ENCODE results near the gene MAP3K2. TPM values are rescaled to one million over a fixed set of nuclear protein-coding genes. Genes with fewer than 3 reads are reported as not detected.

Gene MAP3K2
- 18.9 TPM for polyA plus RNA-seq (ENCODE audit: insufficient read length)

GRCh38 chr2:127387655-127388422 is at the start of gene MAP3K2:
Gene MAP3K2, minus strand, starts transcription at chr2:127387975. Its CDS starts 44,846 bp downstream, at chr2:127343129.
- DNase-seq, result peak; percentile 95

- DNase-seq, result no peak
These were observed 49.3 kb upstream of the MAP3K2 start for GRCh38 chr2:127437056-127437455.

GRCh38 chr2:127434515-127434914 is 46.7 kb upstream of the MAP3K2 start:
- no peak for DNase-seq

- DNase-seq, result no peak
These were observed 43.7 kb upstream of the MAP3K2 start for GRCh38 chr2:127431408-127432023.

GRCh38 chr2:127429844-127430425 is 42.2 kb upstream of the MAP3K2 start:
- DNase-seq, result no peak

- no peak for DNase-seq
These were observed 41.5 kb upstream of the MAP3K2 start for GRCh38 chr2:127429291-127429690.

GRCh38 chr2:127428815-127429109 is 41.0 kb upstream of the MAP3K2 start:
- DNase-seq, result no peak

- DNase-seq, result no peak
These were observed 40.5 kb upstream of the MAP3K2 start for GRCh38 chr2:127428057-127428814.

GRCh38 chr2:127427376-127428056 is 39.7 kb upstream of the MAP3K2 start:
- no peak for DNase-seq

- no peak for DNase-seq
These were observed 39.0 kb upstream of the MAP3K2 start for GRCh38 chr2:127426501-127427354.

- no peak for DNase-seq
These were observed 38.0 kb upstream of the MAP3K2 start for GRCh38 chr2:127425540-127426490.

GRCh38 chr2:127424598-127425520 is 37.1 kb upstream of the MAP3K2 start:
- no peak for DNase-seq

GRCh38 chr2:127423880-127424279 is 36.1 kb upstream of the MAP3K2 start:
- no peak for DNase-seq

GRCh38 chr2:127423478-127423843 is 35.7 kb upstream of the MAP3K2 start:
- DNase-seq, result no peak

- DNase-seq, result no peak
These were observed 35.0 kb upstream of the MAP3K2 start for GRCh38 chr2:127422559-127423477.

- no peak for DNase-seq
These were observed 34.2 kb upstream of the MAP3K2 start for GRCh38 chr2:127421871-127422558.

- DNase-seq, result no peak
These were observed 33.5 kb upstream of the MAP3K2 start for GRCh38 chr2:127421116-127421800.
